Chondrocyte (in vitro differentiated cells): ENCODE data around the gene MPST. TPM values are rescaled to one million over a fixed set of nuclear protein-coding genes. Genes with fewer than 3 reads are reported as not detected.

Experiments
- DNase-seq: peaks from one replicate; pipeline ENCODE4 v3.0.0; 2021; ENCODE audit warnings: mixed read lengths, low spot score
- H3K27ac Mint-ChIP-seq: one replicate; pipeline ENCODE4 v1.8.0; 2021; ENCODE audit warnings: mild to moderate bottlenecking, moderate library complexity, mixed read lengths; ENCODE audit not compliant: unreplicated experiment
- H3K27me3 Mint-ChIP-seq: 2 replicates; pipeline ENCODE4 v1.8.0; 2021; ENCODE audit warnings: low read depth, mixed read lengths
- H3K36me3 Mint-ChIP-seq: 2 replicates; pipeline ENCODE4 v1.8.0; 2021; ENCODE audit warnings: low read depth, mixed read lengths
- H3K4me1 Mint-ChIP-seq: 2 replicates; pipeline ENCODE4 v1.8.0; 2021; ENCODE audit warnings: low read depth, mild to moderate bottlenecking, mixed read lengths
- H3K4me3 Mint-ChIP-seq: one replicate; pipeline ENCODE4 v1.8.0; 2021; ENCODE audit warnings: mild to moderate bottlenecking, moderate library complexity, mixed read lengths; ENCODE audit not compliant: unreplicated experiment
- H3K9me3 Mint-ChIP-seq: 2 replicates; pipeline ENCODE4 v1.8.0; 2021; ENCODE audit warnings: low read depth, mixed read lengths
- total RNA-seq: library from RNA; stranded (reverse); gene quantifications from 3 replicates; pipeline ENCODE4 v1.2.1, GENCODE V29; 2021
- TF ChIP-seq, protein P1 (sequence below): fragments of 200-600 bp; sonication (generic); IDR thresholded peaks from 2 replicates; pipeline ENCODE4 v1.5.0; 2021; ENCODE audit warnings: antibody characterized with exemption, mild to moderate bottlenecking, moderate library complexity

The MPST gene
- total RNA-seq, 1 donor from 2014 or later = 71.4 TPM

- Mint-ChIP-seq H3K27ac (no peak overlapping the region), H3K4me3 (no peak overlapping the region), H3K4me1 (no peaks in the 10 kb centered on the region), H3K27me3 (peaks cover 24% of the 10 kb centered on the region), H3K36me3 (peaks cover 3% of the 10 kb centered on the region), H3K9me3 (no peaks in the 10 kb centered on the region)
- TF ChIP-seq, protein P1, sequence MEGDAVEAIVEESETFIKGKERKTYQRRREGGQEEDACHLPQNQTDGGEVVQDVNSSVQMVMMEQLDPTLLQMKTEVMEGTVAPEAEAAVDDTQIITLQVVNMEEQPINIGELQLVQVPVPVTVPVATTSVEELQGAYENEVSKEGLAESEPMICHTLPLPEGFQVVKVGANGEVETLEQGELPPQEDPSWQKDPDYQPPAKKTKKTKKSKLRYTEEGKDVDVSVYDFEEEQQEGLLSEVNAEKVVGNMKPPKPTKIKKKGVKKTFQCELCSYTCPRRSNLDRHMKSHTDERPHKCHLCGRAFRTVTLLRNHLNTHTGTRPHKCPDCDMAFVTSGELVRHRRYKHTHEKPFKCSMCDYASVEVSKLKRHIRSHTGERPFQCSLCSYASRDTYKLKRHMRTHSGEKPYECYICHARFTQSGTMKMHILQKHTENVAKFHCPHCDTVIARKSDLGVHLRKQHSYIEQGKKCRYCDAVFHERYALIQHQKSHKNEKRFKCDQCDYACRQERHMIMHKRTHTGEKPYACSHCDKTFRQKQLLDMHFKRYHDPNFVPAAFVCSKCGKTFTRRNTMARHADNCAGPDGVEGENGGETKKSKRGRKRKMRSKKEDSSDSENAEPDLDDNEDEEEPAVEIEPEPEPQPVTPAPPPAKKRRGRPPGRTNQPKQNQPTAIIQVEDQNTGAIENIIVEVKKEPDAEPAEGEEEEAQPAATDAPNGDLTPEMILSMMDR = no peak
- no peak for DNase-seq
Measured at GRCh38 chr22:37064553-37064952, 45.0 kb downstream of the MPST start.

DNA sequence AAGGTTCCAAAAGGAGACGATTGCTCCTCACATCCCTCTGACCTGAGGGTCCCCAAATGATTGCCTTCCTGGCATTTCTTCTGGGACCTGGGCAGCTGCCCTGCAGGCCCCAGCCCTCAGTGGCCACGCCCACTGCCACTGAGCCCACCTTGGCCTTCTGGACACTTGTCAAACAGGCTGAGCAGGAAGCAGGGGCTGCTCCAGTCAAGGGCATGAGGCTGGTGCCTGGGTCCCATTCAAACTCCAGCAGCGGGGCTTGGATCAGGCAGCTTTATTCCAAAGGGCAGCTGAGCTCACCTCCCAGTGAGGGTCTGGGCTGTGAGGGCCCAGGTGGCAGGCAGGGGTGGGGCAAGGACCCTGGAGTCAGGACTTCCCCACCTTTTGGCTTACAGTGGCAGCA lies 45.6 kb downstream of the MPST start:
- peaks cover 29% of the 10 kb centered on the region for H3K27me3 Mint-ChIP-seq
- peaks cover 3% of the 10 kb centered on the region for H3K36me3 Mint-ChIP-seq

DNA sequence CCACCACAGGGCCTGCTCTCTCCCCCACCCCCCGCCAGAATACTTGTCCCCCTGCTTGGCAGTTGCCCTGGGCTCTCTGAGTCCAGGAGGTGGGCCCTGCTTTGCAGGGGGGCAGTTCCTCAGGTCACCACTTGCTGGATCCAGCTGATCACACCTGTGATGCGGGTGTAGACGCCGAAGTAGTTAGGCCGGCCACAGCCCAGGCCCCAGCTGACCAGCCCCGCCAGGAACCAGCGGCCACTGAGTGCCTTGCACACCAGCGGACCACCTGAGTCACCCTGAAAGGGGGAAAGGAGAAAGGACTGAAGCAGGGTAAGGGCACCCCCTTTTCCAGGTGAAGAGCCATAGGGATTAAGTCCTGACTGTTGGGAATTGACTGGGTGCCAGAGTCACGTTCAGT lies 46.4 kb downstream of the MPST start:
- no peaks in the 10 kb centered on the region for H3K9me3 Mint-ChIP-seq
- H3K36me3 Mint-ChIP-seq = peaks cover 2% of the 10 kb centered on the region
- H3K27me3 Mint-ChIP-seq = peaks cover 30% of the 10 kb centered on the region
- DNase-seq = no peak
- no peak overlapping the region for H3K27ac Mint-ChIP-seq
- H3K4me3 Mint-ChIP-seq = no peak overlapping the region
- TF ChIP-seq, protein P1 = no peak
- H3K4me1 Mint-ChIP-seq = no peaks in the 10 kb centered on the region

More for the DNA sequence above, 45.6 kb downstream of the MPST start:
- DNase-seq = no peak
- Mint-ChIP-seq H3K9me3 (no peaks in the 10 kb centered on the region), H3K4me3 (no peak overlapping the region), H3K4me1 (no peaks in the 10 kb centered on the region), H3K27ac (no peak overlapping the region)
- TF ChIP-seq, protein P1 = no peak

DNA sequence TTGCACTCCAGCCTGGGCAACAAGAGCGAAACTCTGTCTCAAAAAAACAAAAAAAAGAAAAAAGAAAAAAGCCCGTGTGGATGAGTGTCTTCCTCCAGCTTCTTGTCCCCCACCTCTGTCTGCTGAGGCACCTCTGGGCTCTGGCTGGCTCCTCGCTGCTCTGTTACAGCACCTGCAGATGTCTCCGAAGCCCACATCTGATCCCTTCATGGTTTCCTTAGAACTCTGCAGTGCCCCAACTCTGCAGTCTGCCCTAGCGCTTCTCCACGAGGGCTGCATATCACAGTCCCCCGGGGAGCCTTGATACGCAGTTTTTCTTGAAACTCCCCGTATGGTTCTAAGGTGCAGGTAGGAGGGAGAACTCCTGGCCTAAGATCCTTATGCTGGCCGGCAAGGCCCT lies 47.9 kb downstream of the MPST start:
- TF ChIP-seq, protein P1 = no peak
- Mint-ChIP-seq H3K4me1 (no peaks in the 10 kb centered on the region), H3K27ac (no peak overlapping the region), H3K9me3 (no peaks in the 10 kb centered on the region), H3K4me3 (no peak overlapping the region), H3K27me3 (peaks cover 30% of the 10 kb centered on the region), H3K36me3 (no peaks in the 10 kb centered on the region)
- no peak for DNase-seq

DNA sequence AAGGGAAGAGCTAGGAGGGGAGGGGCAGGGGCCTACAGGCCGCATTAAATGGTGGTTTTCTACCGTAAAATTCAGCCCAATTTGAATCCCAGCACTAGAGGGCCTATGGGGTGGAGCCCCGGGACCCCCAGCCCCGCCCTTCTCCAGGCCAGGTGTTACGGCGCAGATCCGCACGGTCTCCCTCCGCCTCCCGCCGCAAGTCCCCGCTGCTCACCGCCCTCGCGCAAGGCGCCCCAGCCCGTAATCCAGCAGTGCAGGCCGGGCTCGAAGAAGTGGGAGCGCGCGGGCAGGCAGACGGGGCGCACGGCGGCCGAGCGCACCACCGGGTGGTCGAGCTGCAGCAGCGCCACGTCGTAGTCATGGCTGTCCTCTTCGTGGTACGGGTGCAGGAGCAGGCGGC lies 49.3 kb downstream of the MPST start:
- Mint-ChIP-seq H3K27ac (no peak overlapping the region), H3K4me3 (no peak overlapping the region), H3K9me3 (no peaks in the 10 kb centered on the region), H3K27me3 (peaks cover 30% of the 10 kb centered on the region), H3K36me3 (no peaks in the 10 kb centered on the region), H3K4me1 (no peaks in the 10 kb centered on the region)
- TF ChIP-seq, protein P1 = no peak
- DNase-seq = no peak
